H1 (cell line): ENCODE results near the gene TNS2. TPM values are rescaled to one million over a fixed set of nuclear protein-coding genes. Genes with fewer than 3 reads are reported as not detected.

Experiments
- CTCF ChIA-PET: fragments of 300-600 bp; sonication (Branson Sonifier 250); formaldehyde crosslinking; loops from one replicate; lab custom pipeline; 2021; ENCODE audit not compliant: partially characterized antibody; lab: Charles Lee
- POLR2A ChIA-PET: fragments of 300-600 bp; sonication (Branson Sonifier 250); formaldehyde crosslinking; loops from one replicate; lab custom pipeline; 2021; ENCODE audit warnings: inconsistent platforms; ENCODE audit not compliant: partially characterized antibody; lab: Charles Lee
- DNase-seq, 2 experiments: peaks; one replicate each; pipeline versions ENCODE4 v3.0.0 to v3.0.0-alpha.2; 2010 to 2022; ENCODE audit warnings: low spot score in 2 of 2, low read depth in 1 of 2, mixed read lengths in 1 of 2
- FAIRE-seq: peaks from 2 replicates; lab custom pipeline; 2011; peaks lifted over from hg19 to GRCh38; lab: Jason Lieb, UNC
- H2AFZ ChIP-seq: 2 replicates; pipeline ENCODE4 v1.8.1; 2012; ENCODE audit warnings: low read length, inconsistent platforms
- H2AK5ac ChIP-seq: 2 replicates; pipeline ENCODE4 v1.6.1; 2013; ENCODE audit warnings: low read depth, low read length
- H2BK120ac ChIP-seq: replicated peaks from 2 replicates; pipeline ENCODE3; 2013; ENCODE audit warnings: low read depth, low read length, inconsistent platforms
- H2BK12ac ChIP-seq: 2 replicates; pipeline ENCODE4 v1.6.1; 2013; ENCODE audit warnings: low read depth, low read length
- H2BK15ac ChIP-seq: 2 replicates; pipeline ENCODE4 v1.6.1; 2013; ENCODE audit warnings: low read length
- H2BK20ac ChIP-seq: 2 replicates; pipeline ENCODE4 v1.6.1; 2013; ENCODE audit warnings: low read length
- H2BK5ac ChIP-seq: 2 replicates; pipeline ENCODE4 v1.6.1; 2013; ENCODE audit warnings: low read depth, low read length
- H3K14ac ChIP-seq: 2 replicates; pipeline ENCODE4 v1.6.1; 2013; ENCODE audit warnings: inconsistent platforms; ENCODE audit not compliant: insufficient read length
- H3K18ac ChIP-seq: 2 replicates; pipeline ENCODE4 v1.6.1; 2013; ENCODE audit warnings: low read length; ENCODE audit errors: extremely low read depth
- H3K23ac ChIP-seq: 2 replicates; pipeline ENCODE4 v1.6.1; 2013; ENCODE audit warnings: inconsistent platforms; ENCODE audit not compliant: insufficient read length
- H3K23me2 ChIP-seq: 2 replicates; pipeline ENCODE4 v1.6.1; 2013; ENCODE audit warnings: low read depth, low read length
- H3K27ac ChIP-seq: 2 replicates; pipeline ENCODE4 v1.6.1; 2011; ENCODE audit warnings: low read depth, low read length, inconsistent platforms
- H3K27me3 ChIP-seq, 4 experiments: replicated peaks in 1 of 4; 1 replicate in 1 of 4; 2 replicates in 3 of 4; pipeline versions ENCODE4 v1.6.1 to v1.8.1; 2011 to 2013; ENCODE audit warnings: low read length in 3 of 4, mild to moderate bottlenecking in 3 of 4, inconsistent platforms in 2 of 4, mixed read lengths in 2 of 4, moderate library complexity in 1 of 4; ENCODE audit not compliant: control insufficient read depth in 3 of 4, insufficient read depth in 3 of 4; ENCODE audit errors: extremely low read depth in 1 of 4
- H3K36me3 ChIP-seq, 4 experiments: 2 replicates each; pipeline versions ENCODE4 v1.6.1 to v1.8.1; 2011 to 2013; ENCODE audit warnings: mild to moderate bottlenecking in 4 of 4, low read length in 3 of 4, moderate library complexity in 2 of 4, control low read depth in 1 of 4, inconsistent platforms in 1 of 4; ENCODE audit not compliant: insufficient read depth in 4 of 4, control insufficient read depth in 2 of 4
- H3K4ac ChIP-seq: replicated peaks from 2 replicates; pipeline ENCODE3; 2013; ENCODE audit warnings: low read length, low read depth, mixed read lengths, inconsistent platforms; ENCODE audit not compliant: insufficient read length
- H3K4me1 ChIP-seq, 4 experiments: replicated peaks in 1 of 4; 1 replicate in 1 of 4; 2 replicates in 3 of 4; pipeline versions ENCODE4 v1.6.1 to v1.8.1; 2011 to 2013; ENCODE audit warnings: low read length in 3 of 4, inconsistent platforms in 2 of 4, mixed read lengths in 1 of 4; ENCODE audit not compliant: insufficient read depth in 4 of 4, control insufficient read depth in 3 of 4
- H3K4me2 ChIP-seq, 2 experiments: 2 replicates each; pipeline versions ENCODE4 v1.6.1 to v1.8.1; 2011 to 2013; ENCODE audit warnings: low read depth in 2 of 2, low read length in 2 of 2, control low read depth in 1 of 2, inconsistent platforms in 1 of 2, mild to moderate bottlenecking in 1 of 2; ENCODE audit not compliant: insufficient read depth in 1 of 2
- H3K4me3 ChIP-seq, 4 experiments: fragments of 200-600, 300-600 bp in 1 of 4; sonication (generic), shearing (Covaris generic), sonication (Bioruptor Twin) in 1 of 4; 2 replicates each; pipeline versions ENCODE4 v1.5.1 to v1.8.1; 2011 to 2016; ENCODE audit warnings: low read length in 4 of 4, low read depth in 3 of 4, control low read depth in 2 of 4, inconsistent platforms in 2 of 4, mild to moderate bottlenecking in 2 of 4, mixed read lengths in 1 of 4, moderate library complexity in 1 of 4; ENCODE audit not compliant: insufficient read depth in 2 of 4; ENCODE audit errors: extremely low read depth in 1 of 4
- H3K56ac ChIP-seq: replicated peaks from 2 replicates; pipeline ENCODE3; 2013; ENCODE audit warnings: low read depth, mild to moderate bottlenecking, mixed read lengths, low read length, inconsistent platforms; ENCODE audit not compliant: insufficient read length
- H3K79me1 ChIP-seq: 2 replicates; pipeline ENCODE4 v1.6.1; 2013; ENCODE audit warnings: low read depth, low read length, control low read depth
- H3K79me2 ChIP-seq, 2 experiments: 2 replicates each; pipeline versions ENCODE4 v1.6.1 to v1.8.1; 2012 to 2013; ENCODE audit warnings: low read length in 2 of 2, mild to moderate bottlenecking in 2 of 2, inconsistent platforms in 1 of 2; ENCODE audit not compliant: insufficient read depth in 2 of 2, control insufficient read depth in 1 of 2
- H3K9ac ChIP-seq, 4 experiments: replicated peaks in 1 of 4; 1 replicate in 1 of 4; 2 replicates in 3 of 4; pipeline versions ENCODE4 v1.6.1 to v1.8.1; 2011 to 2013; ENCODE audit warnings: low read depth in 3 of 4, low read length in 3 of 4, control low read depth in 2 of 4, mild to moderate bottlenecking in 2 of 4, moderate library complexity in 2 of 4, inconsistent platforms in 1 of 4; ENCODE audit errors: extremely low read depth in 1 of 4
- H3K9me3 ChIP-seq, 2 experiments: 2 replicates each; pipeline versions ENCODE4 v1.6.1 to v1.8.1; 2012 to 2013; ENCODE audit warnings: mild to moderate bottlenecking in 2 of 2, moderate library complexity in 2 of 2, control low read depth in 1 of 2, inconsistent platforms in 1 of 2, low read depth in 1 of 2, low read length in 1 of 2, mixed read lengths in 1 of 2; ENCODE audit not compliant: insufficient read depth in 2 of 2
- H4K20me1 ChIP-seq, 2 experiments: replicated peaks in 1 of 2; 2 replicates each; pipeline versions ENCODE3 to v1.8.1; 2011 to 2013; ENCODE audit warnings: inconsistent platforms in 2 of 2, low read length in 2 of 2, mild to moderate bottlenecking in 1 of 2; ENCODE audit not compliant: insufficient read depth in 2 of 2, control insufficient read depth in 1 of 2
- H4K5ac ChIP-seq: 2 replicates; pipeline ENCODE4 v1.6.1; 2013; ENCODE audit warnings: low read length, low read depth, mixed read lengths, inconsistent platforms; ENCODE audit not compliant: insufficient read length
- H4K8ac ChIP-seq: 2 replicates; pipeline ENCODE4 v1.8.0; 2013; ENCODE audit warnings: mild to moderate bottlenecking, moderate library complexity, low read length, inconsistent platforms; ENCODE audit not compliant: insufficient read depth; ENCODE audit errors: extremely low read depth
- H4K91ac ChIP-seq: replicated peaks from 2 replicates; pipeline ENCODE3; 2013; ENCODE audit warnings: low read length, mixed read lengths, inconsistent platforms; ENCODE audit not compliant: insufficient read length
- TAF1 ChIP-seq: IDR thresholded peaks from 2 replicates; pipeline ENCODE4 v1.6.1; 2011; ENCODE audit warnings: mild to moderate bottlenecking, low read depth, low read length
- WGBS, 2 experiments: shearing (Covaris generic) in 1 of 2; methylation state at CpG; one replicate each; pipeline versions ENCODE4 v1.1.6 to v1.1.7; 2013 to 2015; ENCODE audit warnings: low lambda C conversion rate in 2 of 2, mixed read lengths in 2 of 2, inconsistent platforms in 1 of 2, low coverage in 1 of 2, missing lambda C conversion rate in 1 of 2; ENCODE audit not compliant: insufficient replicate concordance in 2 of 2, insufficient coverage in 1 of 2, insufficient read length in 1 of 2; ENCODE audit errors: extremely low coverage in 1 of 2, missing lambda C conversion rate in 1 of 2; 5-methylcytosine and 5-hydroxymethylcytosine counted together
- polyA plus RNA-seq, 7 experiments: library from polyadenylated mRNA; depleted of rRNA in 3 of 7; stranded (reverse) in 5 of 7; unstranded in 2 of 7; fragments of >200 nt in 5 of 7; fragments of 200-250 nt in 2 of 7; gene quantifications; 1 replicate in 5 of 7; 2 replicates in 1 of 7; 4 replicates in 1 of 7; pipeline versions ENCODE4 v1.2.1 to v1.2.3, GENCODE V29; 2011 to 2013; ENCODE audit warnings: missing spikeins in 2 of 7, mixed read lengths in 2 of 7
- total RNA-seq: library from RNA; stranded (reverse); fragmentation: NEBNext Ultra II Directional; extraction: Animal tissue kit (Norgen Biotek cat#: 25700); gene quantifications from 2 replicates; pipeline ENCODE4 v1.2.1, GENCODE V29; 2021
- TF ChIP-seq, protein P1 (sequence below): IDR thresholded peaks from 2 replicates; pipeline ENCODE4 v1.6.1; 2011; ENCODE audit warnings: low read depth, mild to moderate bottlenecking, low read length; ENCODE audit not compliant: insufficient read depth

Gene TNS2
- total and polyA plus RNA-seq, 2 of the 8 experiments (the other 6 are each of a cell fraction or from before 2014, with no cell fraction given): 2.8 to 4.7 TPM

DNA sequence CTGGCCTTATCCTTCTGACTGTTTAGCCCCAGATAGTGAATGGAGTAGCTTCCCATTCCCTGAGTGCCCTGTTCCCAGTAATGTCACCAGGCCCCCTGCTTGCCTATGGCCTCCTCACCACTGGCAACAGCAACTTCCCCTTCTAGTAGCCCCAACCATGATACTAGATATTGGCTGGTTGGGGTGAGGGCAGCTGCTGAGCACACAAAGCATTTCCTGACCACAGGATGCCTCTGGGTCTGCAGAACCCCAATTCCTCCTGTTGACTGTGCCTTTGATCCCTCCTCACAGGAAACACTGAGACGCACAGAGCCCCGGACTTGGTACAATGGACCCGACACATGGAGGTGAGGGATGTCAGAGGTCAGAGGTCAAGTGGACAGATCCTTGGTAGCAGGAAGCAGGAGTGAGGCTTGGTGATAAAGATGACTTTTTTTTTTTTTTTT is 54.0 kb downstream of the TNS2 start:
- no peak overlapping the region for H3K23ac ChIP-seq
- no peak overlapping the region for H2BK20ac ChIP-seq
- H2AFZ ChIP-seq: no peak overlapping the region
- ChIA-PET POLR2A (interaction anchor here (0.8 to 1.8 kb wide), 3 partner anchors 10 to 26 kb away, joined by 3 to 4 read pairs (median 4); no protein-coding TSS in a partner anchor), CTCF (interaction anchor here (0.6 to 19.1 kb wide), 10 partner anchors 10 to 137 kb away, joined by 3 to 531 read pairs (median 4); partner anchors contain the start of gene SPRYD3)
- H4K91ac ChIP-seq: no peak overlapping the region
- TF ChIP-seq, protein P1, sequence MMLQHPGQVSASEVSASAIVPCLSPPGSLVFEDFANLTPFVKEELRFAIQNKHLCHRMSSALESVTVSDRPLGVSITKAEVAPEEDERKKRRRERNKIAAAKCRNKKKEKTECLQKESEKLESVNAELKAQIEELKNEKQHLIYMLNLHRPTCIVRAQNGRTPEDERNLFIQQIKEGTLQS: no peak
- no peak for TF ChIP-seq TAF1
- no peak overlapping the region for H2BK15ac ChIP-seq
- no peaks in the 10 kb centered on the region for H3K79me2 ChIP-seq
- H3K23me2 ChIP-seq: peaks cover 2% of the 10 kb centered on the region; the same call in 1 of the 2 replicates
- no peak for FAIRE-seq
- no peaks in the 10 kb centered on the region for H3K9me3 ChIP-seq
- H3K18ac ChIP-seq: no peak overlapping the region
- no peak overlapping the region for H3K4me2 ChIP-seq
- no peak overlapping the region for H2BK12ac ChIP-seq
- H4K20me1 ChIP-seq: no peaks in the 10 kb centered on the region
- no peak for DNase-seq
- no peak overlapping the region for H3K4me3 ChIP-seq
- no peak overlapping the region for H4K5ac ChIP-seq
- H3K36me3 ChIP-seq: no peaks in the 10 kb centered on the region
- peaks cover 0 to 5% (median 3%) of the 10 kb centered on the region in 4 experiments; a peak in 4 of 7 replicates for H3K27me3 ChIP-seq
- peaks cover 4 to 5% (median 5%) of the 10 kb centered on the region in 4 experiments; a peak in 6 of 7 replicates for H3K4me1 ChIP-seq
- H3K56ac ChIP-seq: no peak overlapping the region
- H3K4ac ChIP-seq: no peak overlapping the region
- H2BK120ac ChIP-seq: no peak overlapping the region
- 95% methylated on average over 3 of the region's 3 CpGs; no CpG with 5 or more reads in 1 of the 2 experiments for WGBS, 2 experiments
- H2AK5ac ChIP-seq: no peak overlapping the region
- no peak overlapping the region for H3K9ac ChIP-seq
- no peak overlapping the region for H3K27ac ChIP-seq
- H3K14ac ChIP-seq: peak overlapping the region; percentile 20
- H2BK5ac ChIP-seq: no peak overlapping the region
- no peak overlapping the region for H4K8ac ChIP-seq
- H3K79me1 ChIP-seq: no peaks in the 10 kb centered on the region
